GM19324 (cell line): ENCODE data around the gene ERC2.

Experiments
- ATAC-seq: cut with Tn5 transposase; IDR thresholded peaks from one replicate; pipeline ENCODE4 v1.9.1; 2021; ENCODE audit warnings: mild to moderate bottlenecking, moderate library complexity; ENCODE audit not compliant: unreplicated experiment, low FRiP score

Gene ERC2

GRCh38 chr3:55645422-55645821 is 822.8 kb downstream of the ERC2 start:
- ATAC-seq = no peak

GRCh38 chr3:55643283-55643682 is 825.0 kb downstream of the ERC2 start:
- ATAC-seq = no peak

GRCh38 chr3:55641964-55642363 is 826.3 kb downstream of the ERC2 start:
- ATAC-seq = no peak

GRCh38 chr3:55639896-55640765 is 828.1 kb downstream of the ERC2 start:
- ATAC-seq = no peak

GRCh38 chr3:55639143-55639542 is 829.1 kb downstream of the ERC2 start:
- ATAC-seq = no peak

GRCh38 chr3:55637906-55638638 is 830.2 kb downstream of the ERC2 start:
- no peak for ATAC-seq

GRCh38 chr3:55636300-55637195 is 831.7 kb downstream of the ERC2 start:
- ATAC-seq = no peak

GRCh38 chr3:55634345-55634744 is 833.9 kb downstream of the ERC2 start:
- no peak for ATAC-seq

GRCh38 chr3:55633333-55633732 is 834.9 kb downstream of the ERC2 start:
- ATAC-seq = no peak

- ATAC-seq = no peak
Observed at GRCh38 chr3:55631766-55632331, 836.4 kb downstream of the ERC2 start.

GRCh38 chr3:55630921-55631299 is 837.4 kb downstream of the ERC2 start:
- no peak for ATAC-seq

GRCh38 chr3:55630280-55630920 is 837.9 kb downstream of the ERC2 start:
- no peak for ATAC-seq

- ATAC-seq = no peak
Observed at GRCh38 chr3:55629432-55629831, 838.8 kb downstream of the ERC2 start.

- ATAC-seq = no peak
Observed at GRCh38 chr3:55626279-55626665, 842.0 kb downstream of the ERC2 start.

- ATAC-seq = no peak
Observed at GRCh38 chr3:55624238-55624637, 844.0 kb downstream of the ERC2 start.

- no peak for ATAC-seq
Observed at GRCh38 chr3:55623786-55624185, 844.5 kb downstream of the ERC2 start.

- no peak for ATAC-seq
Observed at GRCh38 chr3:55622733-55623132, 845.5 kb downstream of the ERC2 start.

GRCh38 chr3:55622116-55622515 is 846.2 kb downstream of the ERC2 start:
- no peak for ATAC-seq

- no peak for ATAC-seq
Observed at GRCh38 chr3:55621648-55622047, 846.6 kb downstream of the ERC2 start.

GRCh38 chr3:55621026-55621422 is 847.2 kb downstream of the ERC2 start:
- no peak for ATAC-seq
